Measurements from ENCODE around the gene TLE1. TPM values are rescaled to one million over a fixed set of nuclear protein-coding genes. Genes with fewer than 3 reads are reported as not detected.

TLE1 gene
- total RNA-seq, 2 experiments from 2014 or later, result 0.50 to 0.68 TPM

- ChIA-PET POLR2A (no interaction called here), CTCF (no interaction called here)
- ATAC-seq, result no peak
- DNase-seq, result no peak
- no peaks in the 10 kb centered on the region for H3K4me1 Mint-ChIP-seq (ENCODE audit: low read depth)
- H3K36me3 Mint-ChIP-seq (ENCODE audit: low read depth), result no peaks in the 10 kb centered on the region
- H3K27me3 Mint-ChIP-seq (ENCODE audit: low read depth), result no peaks in the 10 kb centered on the region
- H3K4me3 Mint-ChIP-seq, result no peak overlapping the region
- H3K9me3 Mint-ChIP-seq (ENCODE audit: insufficient read depth), result no peaks in the 10 kb centered on the region
- no peak overlapping the region for H3K27ac Mint-ChIP-seq
Observed at GRCh38 chr9:81586786-81587185, 102.6 kb downstream of the TLE1 start.

GRCh38 chr9:81585191-81585763 is 104.1 kb downstream of the TLE1 start:
- H3K36me3 Mint-ChIP-seq (ENCODE audit: low read depth), result no peaks in the 10 kb centered on the region
- H3K9me3 Mint-ChIP-seq (ENCODE audit: insufficient read depth), result no peaks in the 10 kb centered on the region
- H3K27me3 Mint-ChIP-seq (ENCODE audit: low read depth), result no peaks in the 10 kb centered on the region
- no peaks in the 10 kb centered on the region for H3K4me1 Mint-ChIP-seq (ENCODE audit: low read depth)
- CTCF ChIA-PET, result no interaction called here
- H3K4me3 Mint-ChIP-seq, result no peak overlapping the region
- DNase-seq (no peak), ATAC-seq (no peak)
- POLR2A ChIA-PET, result no interaction called here
- H3K27ac Mint-ChIP-seq, result no peak overlapping the region

GRCh38 chr9:81584099-81584498 is 105.2 kb downstream of the TLE1 start:
- no peaks in the 10 kb centered on the region for H3K9me3 Mint-ChIP-seq (ENCODE audit: insufficient read depth)
- H3K36me3 Mint-ChIP-seq (ENCODE audit: low read depth), result no peaks in the 10 kb centered on the region
- no peak overlapping the region for H3K27ac Mint-ChIP-seq
- H3K4me3 Mint-ChIP-seq, result no peak overlapping the region
- ChIA-PET CTCF (no interaction called here), POLR2A (no interaction called here)
- H3K4me1 Mint-ChIP-seq (ENCODE audit: low read depth), result no peaks in the 10 kb centered on the region
- no peak for DNase-seq
- H3K27me3 Mint-ChIP-seq (ENCODE audit: low read depth), result no peaks in the 10 kb centered on the region
- ATAC-seq, result no peak

GRCh38 chr9:81581986-81582385 is 107.4 kb downstream of the TLE1 start:
- H3K4me1 Mint-ChIP-seq (ENCODE audit: low read depth), result no peaks in the 10 kb centered on the region
- ChIA-PET CTCF (no interaction called here), POLR2A (no interaction called here)
- H3K4me3 Mint-ChIP-seq, result no peak overlapping the region
- ATAC-seq (no peak), DNase-seq (no peak)
- no peaks in the 10 kb centered on the region for H3K27me3 Mint-ChIP-seq (ENCODE audit: low read depth)
- H3K36me3 Mint-ChIP-seq (ENCODE audit: low read depth), result no peaks in the 10 kb centered on the region
- H3K27ac Mint-ChIP-seq, result no peak overlapping the region
- H3K9me3 Mint-ChIP-seq (ENCODE audit: insufficient read depth), result no peaks in the 10 kb centered on the region

GRCh38 chr9:81579381-81579780 is 110.0 kb downstream of the TLE1 start:
- Mint-ChIP-seq H3K9me3 (ENCODE audit: insufficient read depth) (no peaks in the 10 kb centered on the region), H3K27me3 (ENCODE audit: low read depth) (no peaks in the 10 kb centered on the region), H3K36me3 (ENCODE audit: low read depth) (no peaks in the 10 kb centered on the region), H3K27ac (no peak overlapping the region), H3K4me3 (no peak overlapping the region), H3K4me1 (ENCODE audit: low read depth) (no peaks in the 10 kb centered on the region)
- ChIA-PET CTCF (no interaction called here), POLR2A (no interaction called here)
- DNase-seq (no peak), ATAC-seq (no peak)

- no peaks in the 10 kb centered on the region for H3K9me3 Mint-ChIP-seq (ENCODE audit: insufficient read depth)
- no peak for ATAC-seq
- no peak overlapping the region for H3K4me3 Mint-ChIP-seq
- no peaks in the 10 kb centered on the region for H3K36me3 Mint-ChIP-seq (ENCODE audit: low read depth)
- ChIA-PET CTCF (no interaction called here), POLR2A (no interaction called here)
- H3K4me1 Mint-ChIP-seq (ENCODE audit: low read depth), result no peaks in the 10 kb centered on the region
- no peak overlapping the region for H3K27ac Mint-ChIP-seq
- no peak for DNase-seq
- no peaks in the 10 kb centered on the region for H3K27me3 Mint-ChIP-seq (ENCODE audit: low read depth)
Observed at GRCh38 chr9:81578606-81579005, 110.7 kb downstream of the TLE1 start.

GRCh38 chr9:81575956-81576355 is 113.4 kb downstream of the TLE1 start:
- Mint-ChIP-seq H3K4me3 (no peak overlapping the region), H3K27me3 (ENCODE audit: low read depth) (peaks cover 2% of the 10 kb centered on the region), H3K36me3 (ENCODE audit: low read depth) (no peaks in the 10 kb centered on the region), H3K27ac (no peak overlapping the region), H3K9me3 (ENCODE audit: insufficient read depth) (no peaks in the 10 kb centered on the region), H3K4me1 (ENCODE audit: low read depth) (no peaks in the 10 kb centered on the region)
- no peak for ATAC-seq
- POLR2A ChIA-PET, result no interaction called here
- CTCF ChIA-PET, result no interaction called here
- DNase-seq, result no peak

- no peak for DNase-seq
- H3K9me3 Mint-ChIP-seq (ENCODE audit: insufficient read depth), result no peaks in the 10 kb centered on the region
- no peak for ATAC-seq
- peaks cover 2% of the 10 kb centered on the region for H3K27me3 Mint-ChIP-seq (ENCODE audit: low read depth)
- H3K4me3 Mint-ChIP-seq, result no peak overlapping the region
- no peak overlapping the region for H3K27ac Mint-ChIP-seq
- H3K4me1 Mint-ChIP-seq (ENCODE audit: low read depth), result no peaks in the 10 kb centered on the region
- H3K36me3 Mint-ChIP-seq (ENCODE audit: low read depth), result no peaks in the 10 kb centered on the region
- ChIA-PET POLR2A (no interaction called here), CTCF (no interaction called here)
Observed at GRCh38 chr9:81574405-81574804, 114.9 kb downstream of the TLE1 start.

GRCh38 chr9:81573415-81574321 is 115.7 kb downstream of the TLE1 start:
- POLR2A ChIA-PET, result no interaction called here
- CTCF ChIA-PET, result no interaction called here
- H3K27ac Mint-ChIP-seq, result no peak overlapping the region

GRCh38 chr9:81570083-81570482 is 119.3 kb downstream of the TLE1 start:
- ATAC-seq, result no peak
- CTCF ChIA-PET, result no interaction called here
- H3K4me1 Mint-ChIP-seq (ENCODE audit: low read depth), result no peaks in the 10 kb centered on the region
- no peak for DNase-seq
- H3K4me3 Mint-ChIP-seq, result no peak overlapping the region
- peaks cover 2% of the 10 kb centered on the region for H3K27me3 Mint-ChIP-seq (ENCODE audit: low read depth)
- H3K27ac Mint-ChIP-seq, result no peak overlapping the region
- H3K36me3 Mint-ChIP-seq (ENCODE audit: low read depth), result no peaks in the 10 kb centered on the region
- no peaks in the 10 kb centered on the region for H3K9me3 Mint-ChIP-seq (ENCODE audit: insufficient read depth)
- POLR2A ChIA-PET, result no interaction called here

More at GRCh38 chr9:81573415-81574321, 115.7 kb downstream of the TLE1 start:
- Mint-ChIP-seq H3K4me1 (ENCODE audit: low read depth) (no peaks in the 10 kb centered on the region), H3K9me3 (ENCODE audit: insufficient read depth) (no peaks in the 10 kb centered on the region), H3K36me3 (ENCODE audit: low read depth) (no peaks in the 10 kb centered on the region), H3K27me3 (ENCODE audit: low read depth) (peaks cover 2% of the 10 kb centered on the region), H3K4me3 (no peak overlapping the region)
- ATAC-seq, result no peak
- DNase-seq, result no peak

- ChIA-PET POLR2A (no interaction called here), CTCF (no interaction called here)
- Mint-ChIP-seq H3K9me3 (ENCODE audit: insufficient read depth) (no peaks in the 10 kb centered on the region), H3K27me3 (ENCODE audit: low read depth) (peaks cover 2% of the 10 kb centered on the region), H3K27ac (no peak overlapping the region), H3K4me1 (ENCODE audit: low read depth) (no peaks in the 10 kb centered on the region), H3K36me3 (ENCODE audit: low read depth) (no peaks in the 10 kb centered on the region), H3K4me3 (no peak overlapping the region)
- DNase-seq, result no peak
- no peak for ATAC-seq
Observed at GRCh38 chr9:81566074-81566698, 123.2 kb downstream of the TLE1 start.

- Mint-ChIP-seq H3K36me3 (ENCODE audit: low read depth) (no peaks in the 10 kb centered on the region), H3K4me3 (no peak overlapping the region), H3K9me3 (ENCODE audit: insufficient read depth) (no peaks in the 10 kb centered on the region), H3K27ac (no peak overlapping the region), H3K27me3 (ENCODE audit: low read depth) (no peaks in the 10 kb centered on the region), H3K4me1 (ENCODE audit: low read depth) (no peaks in the 10 kb centered on the region)
- ChIA-PET POLR2A (no interaction called here), CTCF (no interaction called here)
- DNase-seq, result no peak
- no peak for ATAC-seq
Observed at GRCh38 chr9:81565609-81566008, 123.7 kb downstream of the TLE1 start.

Measured in activated CD8-positive, alpha-beta T cell treated with anti-CD3 and anti-CD28 coated beads, Interleukin-2, amount 10 ng/mL, durations not matched to agents 7 days and 5 days (primary cell).